ENCODE measurements around the gene UBE4A. TPM values are rescaled to one million over a fixed set of nuclear protein-coding genes. Genes with fewer than 3 reads are reported as not detected.

UBE4A gene
- total RNA-seq, 1 experiment from 2014 or later: 34.7 TPM

DNA sequence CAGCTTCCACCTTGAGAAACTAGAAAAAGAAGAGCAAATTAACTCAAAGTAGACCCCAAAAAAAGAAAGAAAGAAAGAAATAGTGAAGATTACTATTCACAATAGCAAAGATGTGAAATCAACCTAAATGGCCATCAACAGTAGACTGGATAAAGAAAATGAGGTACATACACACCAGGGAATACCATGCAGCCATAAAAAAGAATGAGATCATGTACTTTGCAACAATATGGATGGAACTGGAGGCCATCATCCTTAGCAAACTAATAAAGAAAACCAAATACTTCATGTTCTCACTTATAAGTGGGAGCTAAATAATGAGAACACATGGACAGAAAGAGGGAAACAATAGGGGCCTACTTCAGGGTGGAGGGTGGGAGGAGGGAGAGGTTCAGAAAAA lies 30.7 kb upstream of the UBE4A start:
- Histone ChIP-seq H3K4me3 (no peak overlapping the region), H3K9me3 (replicated peaks) (no peaks in the 10 kb centered on the region), H3K36me3 (no peaks in the 10 kb centered on the region), H3K4me1 (no peaks in the 10 kb centered on the region), H3K27me3 (no peaks in the 10 kb centered on the region), H3K27ac (no peak overlapping the region)
- DNase-seq: no peak

DNA sequence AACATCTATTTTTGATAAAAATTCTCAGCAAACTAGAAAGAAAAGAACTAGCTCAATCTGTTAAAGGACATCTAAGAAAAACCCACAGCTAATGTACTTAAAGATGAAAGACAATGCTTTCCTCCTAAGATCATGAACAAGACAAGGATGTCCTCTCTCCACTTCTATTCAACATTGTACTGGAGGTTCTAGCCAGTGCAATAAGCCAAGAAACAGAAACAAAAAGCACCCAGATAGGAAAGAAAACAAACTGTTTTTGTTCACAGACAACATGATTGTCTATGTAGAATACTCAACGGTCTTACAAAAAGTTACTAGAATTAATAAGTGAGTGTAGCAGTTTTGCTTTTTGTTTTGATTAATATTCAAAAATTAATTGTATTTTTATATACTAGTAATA lies 24.7 kb upstream of the UBE4A start:
- Histone ChIP-seq H3K27ac (no peak overlapping the region), H3K27me3 (no peaks in the 10 kb centered on the region), H3K4me1 (no peaks in the 10 kb centered on the region), H3K36me3 (no peaks in the 10 kb centered on the region), H3K4me3 (no peak overlapping the region), H3K9me3 (replicated peaks) (no peaks in the 10 kb centered on the region)
- no peak for DNase-seq

DNA sequence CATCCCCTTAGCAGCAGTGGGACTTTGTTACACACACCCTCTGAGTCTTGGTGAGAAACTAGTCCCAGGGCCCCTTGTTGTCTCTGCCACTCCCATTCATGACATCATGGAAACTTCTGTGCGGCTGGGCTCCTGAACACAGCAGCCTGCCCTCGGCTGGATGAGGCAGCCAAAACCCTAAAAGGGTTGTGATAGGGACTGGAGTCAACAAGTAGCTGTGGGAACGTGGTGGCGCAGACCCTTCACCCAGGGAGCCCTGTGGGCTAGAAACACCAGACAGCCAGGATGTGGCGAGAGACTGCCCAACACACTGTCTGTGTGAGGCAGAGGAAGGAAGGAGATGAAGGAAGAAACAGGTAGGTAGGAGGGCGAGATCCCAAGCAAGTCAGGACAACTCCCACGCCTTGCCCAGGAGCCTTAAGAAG lies 20.8 kb upstream of the UBE4A start:
- Histone ChIP-seq H3K27ac (no peak overlapping the region), H3K4me3 (no peak overlapping the region), H3K4me1 (no peaks in the 10 kb centered on the region), H3K27me3 (no peaks in the 10 kb centered on the region), H3K9me3 (replicated peaks) (no peaks in the 10 kb centered on the region), H3K36me3 (no peaks in the 10 kb centered on the region)
- no peak for DNase-seq

DNA sequence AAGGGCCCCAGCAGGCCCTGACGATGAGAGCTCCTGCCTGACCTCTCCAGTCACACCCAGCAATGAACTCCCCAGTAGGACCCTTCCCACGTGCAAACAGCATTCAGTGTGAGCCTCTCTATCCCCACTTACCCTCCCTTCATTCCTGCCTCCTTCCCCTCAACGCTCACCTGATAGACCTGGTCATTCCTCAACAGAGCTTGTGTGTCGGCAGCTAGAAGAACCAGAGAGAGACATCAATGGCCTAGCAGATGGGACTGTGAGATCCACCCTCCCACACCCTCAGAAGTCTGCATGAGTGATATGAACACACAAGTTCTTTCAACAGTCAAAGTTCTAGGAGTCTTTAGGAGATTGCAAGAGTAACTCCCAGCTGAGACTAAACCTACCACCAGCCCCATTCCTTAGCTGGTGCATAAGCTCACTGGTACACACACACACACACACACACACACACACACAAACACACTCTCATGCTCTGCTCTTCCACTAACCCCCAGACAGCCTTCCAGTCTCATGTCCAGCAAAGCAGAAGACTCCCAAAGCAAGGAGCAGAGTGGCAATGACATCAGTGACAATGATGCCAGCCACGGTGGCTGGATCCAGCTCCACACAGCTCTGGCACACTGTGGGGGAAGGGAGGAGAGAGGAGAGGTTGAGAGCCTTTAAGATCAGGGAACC lies 20.0 kb upstream of the UBE4A start:
- DNase-seq: no peak
- Histone ChIP-seq H3K4me3 (no peak overlapping the region), H3K27me3 (no peaks in the 10 kb centered on the region), H3K4me1 (no peaks in the 10 kb centered on the region), H3K36me3 (no peaks in the 10 kb centered on the region), H3K9me3 (replicated peaks) (no peaks in the 10 kb centered on the region), H3K27ac (no peak overlapping the region)

DNA sequence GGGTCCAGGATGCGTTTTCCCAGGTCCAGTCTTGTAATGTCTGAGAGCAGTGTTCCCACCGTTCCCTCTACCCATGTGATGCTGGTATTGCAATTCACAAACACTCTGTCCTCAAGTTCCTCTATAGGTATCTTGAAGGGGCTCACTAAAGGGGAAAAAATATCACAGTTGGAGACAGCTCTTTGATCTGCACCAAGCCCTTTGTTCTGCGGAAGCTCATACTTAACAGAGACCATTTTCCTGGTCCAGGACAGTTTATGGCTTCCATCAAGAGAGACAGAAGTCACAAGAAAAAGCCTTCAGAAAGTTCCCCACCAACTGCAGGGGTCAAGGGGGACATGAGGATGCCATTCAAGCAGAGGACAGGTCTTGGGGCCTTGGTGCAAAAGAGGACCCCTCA lies 19.0 kb upstream of the UBE4A start:
- no peaks in the 10 kb centered on the region for H3K36me3 ChIP-seq
- no peaks in the 10 kb centered on the region for H3K27me3 ChIP-seq
- no peak for DNase-seq
- H3K27ac ChIP-seq: no peak overlapping the region
- H3K4me3 ChIP-seq: no peak overlapping the region
- H3K9me3 ChIP-seq (replicated peaks): no peaks in the 10 kb centered on the region
- H3K4me1 ChIP-seq: no peaks in the 10 kb centered on the region

DNA sequence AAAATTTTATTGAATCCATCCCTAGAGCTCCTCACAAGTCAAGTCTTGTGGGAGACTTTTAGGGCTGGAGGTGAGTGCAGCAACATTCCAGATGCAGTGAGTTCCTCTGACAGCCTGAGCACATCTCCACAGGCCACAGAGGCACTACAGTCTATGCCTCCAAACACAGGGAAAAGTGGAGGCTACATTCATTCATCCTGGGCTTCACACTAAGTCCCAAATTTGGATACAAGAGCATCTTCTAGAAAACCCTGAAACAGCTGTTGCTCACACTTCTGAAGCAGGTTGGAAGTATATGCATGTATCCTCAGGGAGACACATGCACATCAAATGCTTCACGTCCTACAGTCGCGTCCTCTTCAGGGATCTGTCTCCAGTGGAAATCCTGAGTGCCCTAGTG lies 18.1 kb upstream of the UBE4A start:
- Histone ChIP-seq H3K27ac (no peak overlapping the region), H3K27me3 (no peaks in the 10 kb centered on the region), H3K4me1 (no peaks in the 10 kb centered on the region), H3K36me3 (no peaks in the 10 kb centered on the region), H3K4me3 (no peak overlapping the region), H3K9me3 (replicated peaks) (no peaks in the 10 kb centered on the region)
- no peak for DNase-seq

DNA sequence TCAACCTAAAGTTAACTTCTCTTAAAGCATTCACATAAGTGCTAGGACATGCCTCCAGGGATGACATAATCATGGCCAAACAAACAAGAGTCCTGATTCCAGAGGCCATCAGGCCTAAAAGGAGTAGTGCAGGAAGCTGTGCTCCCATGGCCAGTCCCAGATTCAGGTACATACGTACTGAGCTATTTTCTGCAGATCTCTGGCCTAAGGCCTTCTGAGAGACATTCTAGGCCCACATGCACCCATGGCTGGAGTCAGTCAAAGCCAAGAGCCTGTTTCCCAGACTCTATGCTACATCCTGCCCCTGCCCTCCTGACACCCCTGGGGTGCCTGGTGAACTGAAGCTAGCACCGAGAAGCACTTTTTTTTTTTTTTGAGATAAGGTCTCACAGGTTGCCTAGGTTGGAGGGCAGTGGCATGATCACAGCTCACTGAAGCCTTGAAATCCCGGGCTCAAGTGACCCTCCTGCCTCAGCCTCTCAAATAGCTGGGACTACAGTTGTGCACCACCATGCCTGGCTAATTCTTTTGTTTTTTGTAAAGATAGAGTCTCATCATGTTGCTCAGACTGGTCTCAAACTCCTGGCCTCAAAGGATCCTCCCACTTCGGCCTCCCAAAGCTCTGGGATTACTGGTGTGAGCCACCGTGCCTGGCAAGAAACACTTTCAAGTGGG lies 17.4 kb upstream of the UBE4A start:
- H3K27ac ChIP-seq: no peak overlapping the region
- H3K4me1 ChIP-seq: no peaks in the 10 kb centered on the region
- no peak for DNase-seq
- H3K4me3 ChIP-seq: no peak overlapping the region
- H3K36me3 ChIP-seq: no peaks in the 10 kb centered on the region
- H3K27me3 ChIP-seq: no peaks in the 10 kb centered on the region
- no peaks in the 10 kb centered on the region for H3K9me3 ChIP-seq (replicated peaks)

DNA sequence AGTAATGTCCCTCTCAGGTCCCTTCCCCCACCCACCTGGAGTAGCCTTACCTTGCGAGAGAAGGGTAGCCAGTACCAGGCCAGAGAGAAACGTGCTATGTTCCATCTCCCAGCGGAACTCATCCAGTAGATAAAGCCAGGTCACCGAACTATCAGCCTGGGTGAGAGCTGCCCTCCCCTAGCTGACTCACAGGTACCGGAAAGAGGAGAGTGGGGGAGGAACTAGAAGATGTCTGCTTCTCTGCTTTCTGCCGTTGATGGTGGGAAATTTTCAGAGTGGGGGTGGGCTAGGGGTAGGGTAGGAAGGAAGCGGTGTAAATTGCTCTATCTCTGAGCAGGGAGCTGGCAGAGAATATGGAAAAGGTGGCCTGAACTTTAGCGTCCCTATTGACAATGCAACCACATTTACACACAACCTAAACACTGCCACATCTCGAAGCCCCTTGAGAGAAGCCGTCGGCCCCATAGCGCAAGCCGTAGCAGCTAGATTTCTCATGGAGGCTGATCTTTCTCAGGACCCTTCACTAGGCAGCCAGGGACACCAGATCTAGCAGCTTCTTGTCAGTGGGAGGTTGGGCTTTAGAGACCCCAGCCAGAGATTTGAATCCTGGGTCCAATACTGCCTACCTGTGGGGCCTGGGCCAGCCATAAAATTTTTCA lies 16.8 kb upstream of the UBE4A start, which contains the start of gene CD3D:
Gene CD3D (minus strand): TSS at position 203 of the 659 bp plus-strand sequence. CDS start 98 bp downstream, at position 105.
- no peaks in the 10 kb centered on the region for H3K27me3 ChIP-seq
- DNase-seq: no peak
- no peak within 1 kb of the TSS for H3K27ac ChIP-seq

DNA sequence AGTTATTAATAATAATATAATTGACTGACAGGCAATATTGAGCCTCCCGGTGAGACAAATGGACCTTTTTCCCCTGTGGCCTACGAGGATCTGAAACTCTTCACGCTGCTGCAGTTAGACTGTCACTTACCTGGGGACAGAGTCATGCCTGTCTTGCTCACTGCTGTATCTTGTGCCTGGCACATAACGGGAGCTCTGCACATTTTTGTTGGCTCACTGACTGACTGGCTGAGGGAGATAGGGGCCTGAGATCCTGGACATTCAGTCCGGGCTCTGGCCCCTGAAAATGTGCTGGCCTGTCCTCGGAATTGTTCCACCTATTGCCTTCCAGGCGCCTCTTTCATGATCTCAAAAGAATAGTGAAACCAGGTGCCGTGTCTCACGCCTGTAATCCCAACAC lies 16.2 kb upstream of the UBE4A start:
- no peak for DNase-seq
- no peaks in the 10 kb centered on the region for H3K9me3 ChIP-seq (replicated peaks)
- no peaks in the 10 kb centered on the region for H3K27me3 ChIP-seq
- no peaks in the 10 kb centered on the region for H3K4me1 ChIP-seq
- no peaks in the 10 kb centered on the region for H3K36me3 ChIP-seq
- H3K4me3 ChIP-seq: no peak overlapping the region
- no peak overlapping the region for H3K27ac ChIP-seq

More for the DNA sequence above, 16.8 kb upstream of the UBE4A start, which contains the start of gene CD3D:
- no peaks in the 10 kb centered on the region for H3K4me1 ChIP-seq
- H3K9me3 ChIP-seq (replicated peaks): no peaks in the 10 kb centered on the region
- H3K36me3 ChIP-seq: no peaks in the 10 kb centered on the region
- H3K4me3 ChIP-seq: no peak within 1 kb of the TSS

DNA sequence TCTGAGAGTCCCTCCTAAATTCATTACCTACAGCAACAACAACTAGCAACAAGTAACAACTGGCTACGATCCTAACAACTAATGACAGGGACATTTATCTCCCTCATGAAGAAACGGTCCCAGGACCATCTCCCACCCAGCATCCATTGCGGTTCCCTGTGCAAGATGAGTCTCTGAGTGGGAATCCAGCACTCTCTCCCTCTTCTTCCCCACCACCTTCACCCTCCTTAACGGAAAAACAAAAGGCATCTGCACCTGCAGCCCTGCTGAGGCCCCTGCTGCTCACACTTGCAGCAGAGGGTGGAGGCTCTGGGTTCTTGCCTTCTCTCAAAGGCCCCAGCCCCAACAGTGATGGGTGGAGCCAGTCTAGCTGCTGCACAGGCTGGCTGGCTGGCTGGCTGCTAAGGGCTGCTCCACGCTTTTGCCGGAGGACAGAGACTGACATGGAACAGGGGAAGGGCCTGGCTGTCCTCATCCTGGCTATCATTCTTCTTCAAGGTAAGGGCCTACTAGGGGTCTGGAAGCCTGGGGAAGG lies 15.4 kb upstream of the UBE4A start, which contains the start of gene CD3G:
Gene CD3G (plus strand): TSS at position 364 of the 535 bp plus-strand sequence. CDS start 80 bp downstream, at position 444.
- H3K27ac ChIP-seq: no peak within 1 kb of the TSS
- H3K9me3 ChIP-seq (replicated peaks): no peaks in the 10 kb centered on the region
- H3K36me3 ChIP-seq: no peaks in the 10 kb centered on the region
- H3K4me1 ChIP-seq: no peaks in the 10 kb centered on the region
- no peak within 1 kb of the TSS for H3K4me3 ChIP-seq
- H3K27me3 ChIP-seq: no peaks in the 10 kb centered on the region
- no peak for DNase-seq

DNA sequence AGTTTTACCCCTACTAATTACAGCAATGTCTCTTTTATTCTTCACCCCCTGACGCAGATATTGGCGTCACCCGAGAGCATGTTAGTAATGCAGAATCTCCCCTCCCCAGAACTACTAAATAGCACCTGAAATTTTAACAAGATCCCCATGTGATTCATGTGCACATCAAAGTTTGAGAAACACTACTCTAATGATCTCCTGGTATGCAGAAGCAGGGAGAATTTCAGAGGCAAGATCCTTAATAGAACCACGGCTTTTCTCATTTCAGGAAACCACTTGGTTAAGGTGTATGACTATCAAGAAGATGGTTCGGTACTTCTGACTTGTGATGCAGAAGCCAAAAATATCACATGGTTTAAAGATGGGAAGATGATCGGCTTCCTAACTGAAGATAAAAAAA lies 9.9 kb upstream of the UBE4A start:
- H3K4me3 ChIP-seq: no peak overlapping the region
- no peaks in the 10 kb centered on the region for H3K36me3 ChIP-seq
- no peaks in the 10 kb centered on the region for H3K9me3 ChIP-seq (replicated peaks)
- no peak for DNase-seq
- H3K27ac ChIP-seq: no peak overlapping the region
- H3K4me1 ChIP-seq: no peaks in the 10 kb centered on the region
- H3K27me3 ChIP-seq: no peaks in the 10 kb centered on the region

DNA sequence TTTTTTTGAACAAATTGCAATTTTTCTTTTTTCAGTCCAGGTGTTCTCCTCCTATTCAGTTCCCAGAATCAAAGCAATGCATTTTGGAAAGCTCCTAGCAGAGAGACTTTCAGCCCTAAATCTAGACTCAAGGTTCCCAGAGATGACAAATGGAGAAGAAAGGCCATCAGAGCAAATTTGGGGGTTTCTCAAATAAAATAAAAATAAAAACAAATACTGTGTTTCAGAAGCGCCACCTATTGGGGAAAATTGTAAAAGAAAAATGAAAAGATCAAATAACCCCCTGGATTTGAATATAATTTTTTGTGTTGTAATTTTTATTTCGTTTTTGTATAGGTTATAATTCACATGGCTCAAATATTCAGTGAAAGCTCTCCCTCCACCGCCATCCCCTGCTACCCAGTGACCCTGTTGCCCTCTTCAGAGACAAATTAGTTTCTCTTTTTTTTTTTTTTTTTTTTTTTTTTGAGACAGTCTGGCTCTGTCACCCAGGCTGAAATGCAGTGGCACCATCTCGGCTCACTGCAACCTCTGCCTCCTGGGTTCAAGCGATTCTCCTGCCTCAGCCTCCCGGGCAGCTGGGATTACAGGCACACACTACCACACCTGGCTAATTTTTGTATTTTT lies 6.2 kb upstream of the UBE4A start:
- no peaks in the 10 kb centered on the region for H3K36me3 ChIP-seq
- H3K27me3 ChIP-seq: no peaks in the 10 kb centered on the region
- no peaks in the 10 kb centered on the region for H3K4me1 ChIP-seq
- no peak overlapping the region for H3K27ac ChIP-seq
- no peaks in the 10 kb centered on the region for H3K9me3 ChIP-seq (replicated peaks)
- no peak overlapping the region for H3K4me3 ChIP-seq
- peak in 1 of 2 experiments; percentile 40 for DNase-seq

DNA sequence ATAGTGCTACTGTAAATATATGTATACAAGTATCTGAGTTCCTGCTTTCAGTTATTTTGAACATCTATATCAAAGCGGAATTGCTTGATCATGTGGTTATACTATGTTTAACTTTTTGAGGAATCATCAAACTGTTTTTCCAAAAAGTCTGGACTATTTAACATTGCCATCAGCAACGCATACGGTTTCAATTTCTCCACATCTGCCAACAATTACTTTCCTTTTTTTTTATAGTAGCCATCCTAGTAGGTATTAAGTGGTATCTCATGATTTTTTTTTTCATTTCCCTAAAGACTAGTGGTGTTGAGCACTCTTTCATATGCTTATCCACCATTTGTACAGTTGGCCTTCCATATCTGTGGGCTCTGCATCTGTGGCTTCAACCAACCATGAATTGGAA lies 1.3 kb upstream of the UBE4A start:
- Histone ChIP-seq H3K4me1 (no peaks in the 10 kb centered on the region), H3K27me3 (no peaks in the 10 kb centered on the region), H3K4me3 (no peak overlapping the region), H3K36me3 (no peaks in the 10 kb centered on the region), H3K27ac (no peak overlapping the region), H3K9me3 (replicated peaks) (no peaks in the 10 kb centered on the region)
- DNase-seq: no peak

DNA sequence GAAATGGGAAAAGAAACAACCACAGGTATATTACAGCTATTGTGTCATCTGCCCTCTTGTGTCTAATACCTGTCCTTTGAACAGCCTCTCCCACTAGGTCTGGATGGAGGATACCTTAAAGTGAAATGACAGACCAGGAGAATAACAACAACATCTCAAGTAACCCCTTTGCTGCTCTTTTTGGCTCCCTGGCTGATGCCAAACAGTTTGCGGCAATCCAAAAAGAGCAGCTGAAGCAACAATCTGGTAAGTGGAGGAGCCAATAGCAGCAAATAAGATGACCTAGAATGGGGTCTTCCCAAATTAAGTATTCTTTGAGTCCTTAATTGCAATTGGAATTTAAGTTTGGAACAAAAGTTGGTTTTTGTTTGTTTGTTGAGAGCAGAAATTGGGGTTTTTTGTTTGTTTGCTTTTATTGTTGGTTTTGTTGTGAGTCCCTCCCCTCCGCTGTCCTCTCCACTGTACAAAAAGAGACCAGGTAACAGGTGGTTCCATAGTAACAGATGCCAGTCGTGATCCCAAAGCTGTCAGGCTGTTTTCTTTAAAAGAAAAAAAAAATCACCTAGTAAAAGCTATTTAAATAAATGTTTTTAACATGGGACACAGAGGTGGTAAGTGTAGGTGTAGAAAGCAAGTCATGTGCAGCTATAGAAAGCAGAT lies 5.7 kb downstream of the UBE4A start:
- Histone ChIP-seq H3K9me3 (replicated peaks) (no peaks in the 10 kb centered on the region), H3K27ac (no peak overlapping the region), H3K4me3 (no peak overlapping the region), H3K27me3 (no peaks in the 10 kb centered on the region), H3K4me1 (no peaks in the 10 kb centered on the region), H3K36me3 (peaks cover 7% of the 10 kb centered on the region; the same call in 1 of the 2 replicates)
- DNase-seq: no peak
